ENCODE data around the gene MKNK2.
"Not testable (repeated sequence)": the region's sequence is repeated elsewhere in the genome, so short reads cannot be mapped to it uniquely, and the experiment has no call there.

MKNK2 gene

DNA sequence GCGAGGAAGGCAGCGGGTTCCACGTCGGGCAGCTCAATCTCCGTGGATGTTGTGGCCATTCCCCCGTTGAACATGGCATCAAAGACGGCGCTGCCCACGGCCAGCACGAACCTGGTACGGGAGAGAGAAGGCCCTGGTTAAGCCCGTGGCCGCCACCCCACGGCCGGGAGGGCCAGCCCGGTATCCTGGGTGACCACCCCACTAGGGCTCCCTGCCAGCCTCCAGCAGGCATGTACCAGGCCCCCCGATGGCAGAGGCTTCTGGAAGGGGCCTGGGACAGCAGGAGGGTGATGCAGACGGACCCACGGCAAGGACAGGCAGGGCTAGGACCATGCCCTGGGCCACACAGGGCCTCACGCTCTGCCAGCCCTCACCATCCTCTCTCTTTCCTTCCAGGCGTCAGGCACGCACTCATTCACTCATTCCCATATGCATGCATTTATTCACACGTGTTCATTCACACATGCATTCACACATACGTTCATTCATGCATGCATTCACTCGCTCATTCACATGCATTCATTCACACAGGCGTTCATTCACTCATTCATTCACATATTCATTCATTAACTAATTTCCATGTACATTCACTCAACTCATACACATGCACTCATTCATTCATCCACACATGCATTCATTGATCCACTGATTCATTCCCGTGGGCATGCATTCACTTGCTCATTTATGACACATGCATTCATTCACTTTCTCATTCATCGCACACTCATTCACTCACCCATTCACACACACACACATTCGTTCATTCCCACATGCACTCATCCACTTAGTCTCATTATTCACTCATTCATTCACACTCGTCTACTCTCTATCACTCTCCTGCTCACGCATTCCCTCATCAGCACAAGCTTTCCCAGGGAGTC, 53.5 kb downstream of the MKNK2 start:
- no peak overlapping the region for H3K9ac ChIP-seq (ENCODE audit: low read depth, low read length)
- H3K4me1 ChIP-seq (ENCODE audit: insufficient read depth, low read length), result no peaks in the 10 kb centered on the region
- H3K36me3 ChIP-seq (ENCODE audit: insufficient read depth, low read length), result peaks cover 8% of the 10 kb centered on the region; the same call in 1 of the 2 replicates
- no peaks in the 10 kb centered on the region for H3K9me3 ChIP-seq (ENCODE audit: control insufficient read depth, insufficient read depth, low read length)

DNA sequence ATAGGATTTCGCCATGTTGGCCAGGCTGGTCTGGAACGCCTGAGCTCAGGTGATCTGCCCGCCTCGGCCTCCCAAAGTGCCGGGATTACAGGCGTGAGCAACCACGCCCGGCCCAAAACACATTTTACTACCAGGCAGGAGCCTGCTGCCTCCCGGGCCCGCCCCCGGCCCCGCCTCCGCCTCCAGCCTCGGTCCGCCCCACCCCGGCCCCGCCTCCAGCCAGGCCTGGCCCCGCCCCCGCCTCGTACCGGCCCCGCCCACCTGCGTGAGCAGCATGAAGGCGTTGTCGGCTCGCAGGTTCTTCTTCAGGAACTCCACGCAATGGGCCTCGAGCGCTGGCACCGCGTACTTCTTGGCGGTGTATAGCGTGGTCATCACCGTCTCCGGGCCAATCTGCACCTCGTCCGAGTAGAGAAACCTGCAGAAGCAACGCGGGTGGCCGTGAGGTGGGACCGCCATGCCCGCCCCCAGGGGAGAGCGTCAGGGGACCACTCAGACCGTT, 58.2 kb downstream of the MKNK2 start:
- no peaks in the 10 kb centered on the region for H3K9me3 ChIP-seq (ENCODE audit: control insufficient read depth, insufficient read depth, low read length)
- H3K36me3 ChIP-seq (ENCODE audit: insufficient read depth, low read length), result peaks cover 5% of the 10 kb centered on the region; the same call in 1 of the 2 replicates
- H3K4me1 ChIP-seq (ENCODE audit: insufficient read depth, low read length), result no peaks in the 10 kb centered on the region
- H3K9ac ChIP-seq (ENCODE audit: low read depth, low read length), result no peak overlapping the region

DNA sequence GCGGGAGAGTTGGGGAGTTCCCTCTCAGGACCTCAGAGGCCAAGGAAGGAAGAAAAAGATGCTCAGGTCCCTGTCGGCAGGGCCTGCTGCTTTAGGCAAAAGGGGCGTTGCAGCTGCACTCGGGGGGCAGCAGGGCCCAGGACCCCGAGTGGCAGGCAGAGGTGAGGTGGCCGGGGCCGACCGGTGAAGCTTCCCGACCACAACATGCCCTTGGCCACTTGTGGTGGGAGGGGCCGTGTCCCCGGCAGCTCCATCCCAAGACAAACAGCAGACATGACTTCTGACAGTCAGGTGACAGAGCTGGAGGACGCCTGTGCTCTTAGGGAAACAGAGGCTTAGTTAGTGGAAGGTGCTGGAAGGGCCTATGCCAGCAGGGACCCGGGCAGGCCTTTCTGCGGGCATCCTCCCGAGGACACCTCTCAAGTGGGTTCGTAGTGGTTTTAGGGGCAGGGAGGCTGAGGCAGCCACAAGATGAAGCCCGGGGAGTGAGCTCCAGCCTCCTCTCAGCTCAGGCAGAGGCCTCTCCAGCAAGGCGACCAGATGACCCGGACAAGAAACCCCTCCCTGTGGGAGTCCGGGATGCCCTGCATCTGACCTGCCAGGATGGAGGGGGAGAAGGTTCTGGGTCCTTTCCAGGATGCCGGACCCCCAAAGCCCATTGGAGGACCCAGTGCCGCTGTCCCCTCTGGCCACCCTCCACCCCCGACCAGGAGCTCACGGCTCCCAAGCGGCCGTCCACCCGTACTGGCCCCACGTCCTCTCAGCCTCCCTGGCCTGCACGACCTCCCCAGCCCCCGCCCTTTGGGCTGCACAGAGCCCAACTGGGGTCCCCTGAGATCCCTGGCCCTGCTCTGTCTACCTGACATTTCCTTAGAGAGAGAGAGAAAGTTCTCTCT, 59.8 kb downstream of the MKNK2 start:
- Histone ChIP-seq H3K9me3 (ENCODE audit: control insufficient read depth, insufficient read depth, low read length) (no peaks in the 10 kb centered on the region), H3K9ac (ENCODE audit: low read depth, low read length) (no peak overlapping the region), H3K4me1 (ENCODE audit: insufficient read depth, low read length) (no peaks in the 10 kb centered on the region), H3K36me3 (ENCODE audit: insufficient read depth, low read length) (peaks cover 5% of the 10 kb centered on the region; the same call in 1 of the 2 replicates)

DNA sequence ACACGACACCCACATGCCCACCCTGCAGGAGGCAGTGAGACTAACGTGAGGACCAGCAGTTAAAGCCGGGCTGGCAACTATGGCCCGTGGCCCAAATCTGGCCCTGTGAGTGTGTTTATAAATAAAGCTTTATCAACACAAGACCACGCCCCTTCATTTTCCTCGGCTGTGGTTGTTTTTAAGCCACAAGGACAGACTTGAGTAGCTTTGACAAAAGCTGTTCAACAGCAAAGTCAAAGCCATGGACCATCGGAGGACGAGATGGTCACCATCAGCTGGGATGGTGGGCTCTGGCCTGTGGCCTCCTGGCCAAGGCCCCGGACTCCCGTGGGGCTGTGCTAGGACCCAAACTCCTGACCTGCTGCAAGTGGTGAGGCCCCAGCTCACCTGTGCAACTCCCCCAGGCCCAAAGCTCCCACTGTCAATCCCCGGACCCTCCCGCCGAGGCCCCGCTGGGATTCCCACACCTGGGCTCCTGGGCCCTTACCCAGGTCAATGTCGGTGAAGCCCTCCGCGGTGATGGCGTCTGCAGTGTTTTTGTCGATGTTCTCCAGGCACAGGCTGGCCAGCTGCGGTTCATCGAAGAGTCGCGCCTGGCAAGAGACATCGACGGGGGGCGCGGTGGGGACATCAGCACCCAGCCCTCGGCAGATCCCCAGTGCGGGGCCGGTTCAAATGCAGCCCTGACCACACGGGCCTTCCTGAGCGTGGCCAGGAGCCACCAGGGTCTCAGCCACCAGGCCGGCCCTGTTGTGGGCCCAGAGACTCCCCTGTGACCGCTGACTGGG, 60.6 kb downstream of the MKNK2 start:
- no peak overlapping the region for H3K9ac ChIP-seq (ENCODE audit: low read depth, low read length)
- no peaks in the 10 kb centered on the region; the same call in 1 of the 2 replicates for H3K36me3 ChIP-seq (ENCODE audit: insufficient read depth, low read length)
- H3K9me3 ChIP-seq (ENCODE audit: control insufficient read depth, insufficient read depth, low read length), result no peaks in the 10 kb centered on the region
- no peaks in the 10 kb centered on the region for H3K4me1 ChIP-seq (ENCODE audit: insufficient read depth, low read length)

DNA sequence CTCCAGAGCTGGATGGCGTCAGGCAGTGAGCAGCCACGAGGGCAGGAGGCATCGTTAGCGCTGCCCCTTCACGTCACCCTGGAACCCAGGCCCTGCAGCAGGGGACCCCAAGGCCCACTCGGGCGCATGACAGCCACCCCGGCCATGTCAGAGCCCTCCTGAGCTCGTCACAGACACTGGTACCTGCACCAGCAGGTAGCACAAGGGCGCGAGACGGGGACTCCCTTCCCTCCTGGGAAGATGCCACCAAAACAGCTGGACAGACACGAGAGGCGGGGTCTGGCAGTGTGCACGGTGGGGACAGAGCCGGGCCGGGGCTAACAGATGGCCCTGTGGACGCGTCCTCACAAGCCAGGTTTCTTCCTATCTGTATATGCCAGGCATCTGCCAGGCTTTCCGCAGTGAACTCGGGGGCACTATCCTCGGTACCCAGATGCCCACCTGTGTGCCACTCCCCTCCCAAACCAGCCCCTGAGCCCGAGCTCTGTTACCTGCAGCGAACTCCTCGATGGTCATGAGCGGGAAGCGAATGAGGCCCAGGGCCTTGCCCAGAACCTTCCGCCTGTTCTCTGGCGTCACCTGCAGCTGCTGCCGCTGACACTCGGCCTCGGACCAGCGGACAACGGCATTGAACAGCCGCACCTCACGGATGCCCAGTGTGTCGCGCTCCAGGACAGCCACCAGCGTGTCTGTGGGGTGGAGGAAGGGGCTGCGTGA, 61.4 kb downstream of the MKNK2 start:
- no peaks in the 10 kb centered on the region for H3K9me3 ChIP-seq (ENCODE audit: control insufficient read depth, insufficient read depth, low read length)
- H3K36me3 ChIP-seq (ENCODE audit: insufficient read depth, low read length), result peaks cover 3% of the 10 kb centered on the region; the same call in 1 of the 2 replicates
- no peaks in the 10 kb centered on the region for H3K4me1 ChIP-seq (ENCODE audit: insufficient read depth, low read length)
- no peak overlapping the region for H3K9ac ChIP-seq (ENCODE audit: low read depth, low read length)

DNA sequence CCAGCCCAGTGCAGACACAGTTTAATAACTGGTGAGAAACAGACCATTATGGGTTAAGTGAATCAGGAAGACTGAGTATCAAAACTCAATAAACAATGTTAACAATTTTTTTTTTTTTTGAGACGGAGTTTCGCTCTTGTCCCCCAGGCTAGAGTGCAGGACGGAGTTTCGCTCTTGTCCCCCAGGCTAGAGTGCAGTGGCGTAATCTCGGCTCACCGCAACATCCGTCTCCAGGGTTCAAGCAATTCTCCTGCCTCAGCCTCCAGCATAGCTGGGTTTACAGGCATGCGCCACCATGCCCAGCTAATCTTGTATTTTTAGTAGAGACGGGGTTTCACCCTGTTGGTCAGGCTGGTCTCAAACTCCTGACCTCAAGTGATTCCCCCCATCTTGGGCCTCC, 62.6 kb downstream of the MKNK2 start:
- H3K36me3 ChIP-seq (ENCODE audit: insufficient read depth, low read length); H3K9me3 ChIP-seq (ENCODE audit: control insufficient read depth, insufficient read depth, low read length); H3K9ac ChIP-seq (ENCODE audit: low read depth, low read length); H3K4me1 ChIP-seq (ENCODE audit: insufficient read depth, low read length): not testable (repeated sequence)

Measured in ES-I3 (cell line).